Kasumi-1 (cell line): Measurements from ENCODE around the gene AARS2.

ENCODE experiments used
- DNase-seq, 2 experiments: peaks; one replicate each; lab custom pipeline; 2025; lab: John Stamatoyannopoulos, UW

AARS2 gene

DNA sequence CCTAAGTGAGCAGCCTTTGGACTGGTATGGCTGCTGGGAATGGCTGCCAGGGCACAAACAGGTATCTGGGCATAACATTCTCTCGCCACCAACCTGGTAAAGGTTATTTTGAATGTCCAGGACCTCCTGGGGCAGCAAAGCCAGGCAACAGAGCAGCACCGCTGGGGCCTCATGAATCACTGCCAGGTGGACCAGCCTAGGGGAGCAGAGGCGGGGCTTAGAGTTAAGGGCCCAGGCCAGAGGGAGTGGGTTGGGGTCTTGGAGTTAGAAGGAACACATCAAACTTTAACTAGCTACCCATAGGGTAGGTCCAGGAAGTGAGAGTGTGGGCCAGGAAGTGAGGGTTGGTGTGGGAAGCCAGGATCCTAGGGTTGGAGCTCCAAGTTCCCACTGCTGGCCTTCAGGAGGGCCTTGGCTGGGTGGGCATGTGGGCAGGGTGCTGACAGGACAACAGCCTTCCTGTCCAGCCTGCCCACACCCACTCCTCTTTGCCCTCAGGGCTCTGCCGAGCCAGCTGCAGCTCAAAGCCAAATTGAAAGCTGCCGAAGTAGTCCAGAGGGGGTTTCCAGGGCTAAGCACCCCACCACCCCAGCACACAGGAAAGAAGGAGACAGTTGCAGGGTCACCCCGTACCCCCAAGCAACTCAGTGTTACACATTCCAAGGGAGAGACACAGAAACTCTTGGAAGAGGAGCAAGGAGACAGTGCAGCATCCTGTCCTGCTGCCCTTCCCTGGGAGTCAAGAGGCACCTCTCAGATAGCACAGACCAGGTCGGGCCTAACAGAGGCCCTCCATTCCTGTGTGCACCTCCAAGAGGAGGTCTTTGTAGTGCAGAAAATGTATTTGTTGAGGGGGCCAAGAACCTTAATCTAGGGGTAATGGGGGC, 50.4 kb downstream of the AARS2 start:
- DNase-seq = no peak

DNA sequence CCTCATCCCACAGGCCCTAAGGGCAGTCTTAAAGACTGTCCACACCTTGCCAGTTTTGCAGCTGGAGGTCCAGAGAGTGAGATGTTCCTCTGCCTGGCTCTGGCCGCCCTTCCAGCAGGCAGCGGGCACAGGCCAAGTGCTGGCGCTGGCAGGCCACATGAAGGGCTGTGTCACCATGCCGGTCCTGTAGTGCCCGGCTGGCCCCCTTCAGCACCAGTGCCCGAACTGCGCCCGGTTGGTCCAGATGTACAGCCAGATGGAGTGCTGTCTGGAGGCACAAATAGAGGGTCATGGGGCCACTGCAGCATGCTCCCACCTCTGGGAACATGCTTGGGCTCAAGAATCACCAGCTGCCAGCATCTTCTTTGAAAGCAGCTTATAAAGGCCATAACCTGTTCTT, 51.6 kb downstream of the AARS2 start:
- no peak for DNase-seq

DNA sequence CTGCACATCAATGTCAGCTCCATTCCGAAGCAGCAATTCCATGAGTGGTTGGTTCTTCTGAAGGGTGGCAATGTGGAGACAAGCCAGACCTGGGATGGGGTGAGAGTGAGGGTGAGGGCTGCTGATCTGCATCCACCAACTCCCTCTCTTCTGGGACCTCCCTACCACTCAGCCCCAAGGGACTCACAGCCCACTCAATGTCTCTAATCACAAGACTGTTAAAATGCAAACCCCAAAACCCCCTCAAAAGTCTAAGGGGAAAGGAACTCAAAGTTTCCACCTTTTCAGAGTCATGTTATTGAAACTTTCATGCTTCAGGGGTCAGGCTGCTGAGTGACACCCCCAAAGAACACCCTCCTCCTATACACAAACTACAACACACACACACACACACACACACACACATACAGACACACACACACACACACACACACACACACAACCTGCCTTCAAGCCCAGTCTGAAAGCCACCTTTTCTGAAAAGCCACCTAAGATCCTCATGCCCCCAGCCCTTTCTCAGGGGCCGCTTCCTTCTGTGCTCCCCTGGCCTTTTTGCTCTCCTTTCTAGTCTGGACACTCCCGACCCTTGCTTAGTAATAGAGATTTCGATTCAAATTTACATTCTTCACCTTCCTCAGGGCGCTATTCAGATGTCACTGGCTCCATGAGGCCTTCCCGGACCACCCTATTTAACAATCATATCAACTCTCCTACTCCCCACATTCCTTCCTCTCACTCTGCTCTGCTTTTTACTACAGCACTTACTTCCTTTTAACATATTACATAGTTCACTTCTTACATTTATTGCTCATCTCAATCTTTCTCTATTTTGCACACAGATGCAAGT, 52.5 kb downstream of the AARS2 start:
- DNase-seq = no peak

DNA sequence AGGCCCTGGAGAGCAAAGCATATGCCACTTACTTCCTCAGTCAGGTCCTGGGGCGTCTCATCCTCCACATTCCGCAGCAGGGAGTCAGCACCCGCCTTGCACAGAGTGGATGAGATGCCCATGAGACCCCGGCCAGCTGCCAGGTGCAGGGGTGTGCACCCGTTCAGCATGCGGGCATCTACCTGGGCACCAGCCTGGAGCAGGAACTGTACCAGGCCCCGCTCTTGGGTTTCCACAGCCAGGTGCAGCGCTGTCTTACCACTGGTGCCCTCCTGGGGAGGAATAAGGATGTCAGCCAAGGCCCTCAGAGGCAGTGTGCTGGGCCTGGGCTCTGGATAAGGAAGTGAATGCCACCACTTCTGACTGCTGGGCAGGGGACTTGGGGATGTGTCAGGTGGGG, 53.1 kb downstream of the AARS2 start:
- DNase-seq = no peak

DNA sequence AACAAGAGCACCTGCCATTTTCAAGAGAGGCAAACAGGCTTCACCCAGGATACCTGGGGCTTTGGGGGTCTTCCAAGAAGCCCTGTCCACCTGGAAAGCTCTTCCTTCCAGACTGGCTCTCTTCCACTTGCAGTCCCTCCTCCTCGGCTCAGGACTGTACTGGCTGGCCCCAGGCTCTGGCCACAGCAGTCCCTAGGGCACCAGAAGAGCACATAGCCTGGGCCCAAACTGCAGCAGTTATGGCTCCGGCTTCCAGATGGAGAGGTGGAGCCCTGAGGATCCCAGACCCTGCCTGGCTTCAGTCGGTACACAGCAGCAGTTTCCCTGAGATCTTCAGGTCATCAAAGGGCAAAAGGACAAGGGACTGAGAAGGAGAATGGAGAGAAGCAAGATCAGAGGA, 54.2 kb downstream of the AARS2 start:
- no peak for DNase-seq

DNA sequence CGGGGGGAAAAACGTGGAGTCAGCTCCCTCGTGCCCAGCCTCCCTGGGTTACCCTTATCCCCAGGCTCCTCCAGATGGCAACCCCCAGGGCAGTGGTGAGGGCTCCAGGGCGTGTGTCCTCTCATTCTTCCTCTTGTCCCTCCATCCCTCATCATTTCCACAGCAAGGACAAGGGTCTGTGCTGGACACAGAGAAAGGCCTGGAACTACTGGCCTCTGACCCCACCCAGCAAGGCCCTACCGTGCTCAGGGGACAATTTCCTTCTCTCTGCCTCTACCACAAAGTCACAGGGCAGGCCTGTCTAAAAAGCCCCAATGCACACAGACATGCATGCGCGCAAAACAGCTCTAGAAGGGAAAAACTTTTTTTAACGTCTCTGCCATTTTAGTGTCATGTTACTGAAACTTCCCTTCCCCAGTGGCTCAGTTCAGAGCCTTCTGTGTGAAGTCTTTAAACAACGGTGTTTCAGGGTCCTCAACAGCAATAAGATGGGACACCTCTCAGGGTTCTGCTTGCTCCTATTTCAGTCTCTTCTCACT, 54.8 kb downstream of the AARS2 start:
- no peak for DNase-seq

DNA sequence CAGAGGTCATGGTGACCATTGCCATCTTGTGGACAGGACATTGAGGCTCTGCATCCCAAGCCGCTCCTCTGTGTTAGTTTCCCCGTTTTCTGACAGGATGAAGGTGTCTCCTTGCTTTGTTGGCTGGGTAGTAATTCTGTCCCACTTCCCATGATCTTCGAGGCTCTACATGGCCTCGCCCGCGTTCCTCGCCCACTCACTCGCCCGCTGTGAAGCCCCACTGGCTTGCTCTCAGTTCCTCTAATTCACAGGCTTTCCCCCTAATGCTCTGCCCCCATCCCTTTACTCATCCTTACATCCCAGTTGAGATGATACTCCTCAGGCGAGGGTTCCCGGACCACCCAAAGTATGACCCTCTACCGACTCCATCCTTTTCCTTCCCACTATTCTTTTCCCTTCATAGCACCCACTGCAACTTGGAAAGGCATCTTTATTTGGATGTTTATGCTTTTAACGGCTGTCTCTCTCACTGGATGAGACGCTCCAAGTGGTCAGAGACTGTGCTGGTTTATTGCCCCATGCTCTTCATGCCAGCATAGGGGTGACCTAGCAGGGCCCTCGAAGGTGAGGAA, 55.3 kb downstream of the AARS2 start:
- DNase-seq = peak; percentile 42 to 51

DNA sequence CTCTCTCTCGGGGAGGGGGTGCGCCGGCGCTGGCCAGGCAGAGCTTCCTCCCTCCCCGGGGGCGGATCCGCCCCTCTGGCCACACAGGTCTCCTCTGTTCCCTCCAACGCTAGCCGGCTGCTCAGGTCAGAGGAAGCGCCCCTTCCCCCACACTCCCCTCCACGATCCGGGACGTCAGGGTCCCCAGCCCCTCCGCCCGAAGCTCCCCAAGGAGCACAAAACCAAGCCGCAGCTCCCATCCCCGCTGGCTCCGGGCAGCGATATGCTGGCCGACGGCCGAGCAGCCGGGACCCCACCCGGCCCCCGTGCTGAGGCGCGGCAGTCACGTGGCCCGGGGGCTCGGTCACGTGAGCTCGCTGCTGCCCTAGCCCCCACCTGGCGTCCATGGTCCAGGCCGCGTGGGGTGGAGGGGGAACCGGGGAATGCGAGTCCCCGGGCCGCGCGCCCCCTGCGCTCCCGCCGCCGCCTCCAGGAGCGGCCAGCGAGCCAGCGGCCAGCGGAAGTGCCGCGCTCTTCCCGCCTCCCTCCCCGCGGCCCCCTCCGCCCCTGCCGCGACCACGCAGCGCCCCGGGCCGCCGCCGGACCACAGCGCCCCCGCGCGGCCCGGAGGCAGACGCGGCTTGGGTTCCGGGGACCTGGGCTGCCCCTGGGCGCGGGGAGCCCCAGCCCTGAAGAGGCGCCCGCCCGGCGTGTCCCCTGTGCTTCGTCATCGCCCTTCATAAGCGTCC, 56.0 kb downstream of the AARS2 start, which contains the start of gene SLC35B2:
Gene SLC35B2 (minus strand): TSS at position 504 of the 728 bp plus-strand sequence. CDS start 118 bp downstream, at position 386.
- peak; percentile 60 to 68 for DNase-seq

DNA sequence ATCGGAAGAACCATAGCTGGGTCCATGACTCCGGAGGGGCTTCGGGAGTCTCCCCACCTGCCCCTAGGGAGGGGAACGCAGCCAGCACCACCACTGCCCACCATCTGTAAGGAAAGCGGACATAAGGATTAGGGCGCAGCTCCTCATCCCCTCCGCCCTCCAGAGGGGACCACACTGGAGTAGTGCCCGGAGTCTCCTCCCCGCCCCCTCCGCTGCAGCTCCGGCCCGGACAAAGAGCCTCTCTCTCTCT, 56.4 kb downstream of the AARS2 start:
- no peak for DNase-seq

DNA sequence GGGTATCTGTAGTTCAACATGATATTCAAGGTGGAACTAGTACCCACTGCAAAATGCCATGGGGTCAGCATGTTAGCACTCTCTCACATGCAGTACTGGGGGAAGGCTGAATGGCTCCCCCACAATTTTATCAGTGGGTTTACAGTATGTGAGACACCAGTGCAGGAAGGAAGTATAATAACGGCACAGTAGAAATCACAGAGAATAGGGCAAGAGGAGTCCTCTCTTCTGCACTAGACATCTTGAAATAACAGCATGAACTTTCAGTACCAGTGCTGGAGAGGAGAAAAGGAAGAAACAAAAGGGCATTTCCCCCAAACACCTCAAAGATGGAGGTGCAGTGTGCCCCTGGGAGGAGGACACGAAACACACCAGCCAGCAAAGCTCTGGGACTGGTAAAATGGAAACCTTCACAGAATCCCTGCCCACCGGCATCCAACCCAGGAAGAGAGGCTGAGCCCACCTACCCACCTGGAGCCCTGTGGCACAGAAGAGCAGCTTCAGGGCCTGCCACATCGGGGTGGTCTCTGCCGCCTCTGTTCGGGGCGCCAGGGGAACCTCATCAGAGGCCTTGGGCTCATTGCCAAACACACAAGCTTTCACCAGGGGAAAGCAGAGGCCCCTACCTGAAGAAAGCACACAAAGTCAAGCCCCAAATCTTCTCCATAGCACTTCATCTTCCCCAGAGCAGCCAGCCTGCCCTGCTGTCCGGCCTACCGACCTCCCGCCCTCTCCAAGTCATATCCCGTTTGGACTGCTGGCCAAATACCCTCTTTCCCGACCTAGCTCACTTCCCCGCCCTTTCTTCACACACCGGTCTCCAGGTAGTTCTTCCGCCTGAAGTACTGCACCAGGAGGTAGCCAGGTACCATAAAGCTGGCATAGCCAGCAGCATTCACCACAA, 57.0 kb downstream of the AARS2 start:
- peak; percentile 29 to 50 for DNase-seq

DNA sequence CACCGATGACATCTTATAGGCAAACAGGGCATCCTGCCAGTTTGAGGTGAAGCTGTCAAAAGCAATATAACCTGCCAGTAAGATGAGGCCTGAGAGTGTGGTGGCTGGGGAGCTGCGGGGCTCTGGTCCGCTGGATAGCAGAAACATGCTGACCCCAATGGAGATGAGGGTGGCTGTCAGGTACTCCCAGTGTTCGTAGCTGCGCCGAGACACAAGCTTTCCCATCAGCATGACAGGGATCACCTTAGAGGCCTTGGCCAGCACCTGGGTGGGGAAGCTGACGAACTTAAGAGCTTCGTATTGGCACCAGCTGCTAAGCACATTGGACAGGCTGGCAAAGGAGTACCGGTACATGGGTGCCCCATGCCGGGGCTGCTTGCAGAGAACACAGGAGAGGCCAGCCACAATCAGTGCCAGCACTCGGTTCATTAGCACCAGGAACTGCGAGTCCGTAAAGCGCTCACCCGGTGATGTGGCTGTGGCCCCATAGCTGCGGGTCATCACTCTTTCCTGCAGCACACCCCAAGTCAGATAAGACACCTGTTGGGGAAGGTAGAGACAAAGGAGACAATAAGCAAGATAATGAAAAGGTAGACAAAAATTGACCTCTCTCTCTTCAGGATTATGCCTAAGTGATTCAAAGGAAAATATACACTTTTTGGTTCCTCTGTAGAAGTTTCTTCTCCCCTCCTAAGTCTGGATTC, 57.9 kb downstream of the AARS2 start:
- peak in 1 of 2 experiments; percentile 39 for DNase-seq

DNA sequence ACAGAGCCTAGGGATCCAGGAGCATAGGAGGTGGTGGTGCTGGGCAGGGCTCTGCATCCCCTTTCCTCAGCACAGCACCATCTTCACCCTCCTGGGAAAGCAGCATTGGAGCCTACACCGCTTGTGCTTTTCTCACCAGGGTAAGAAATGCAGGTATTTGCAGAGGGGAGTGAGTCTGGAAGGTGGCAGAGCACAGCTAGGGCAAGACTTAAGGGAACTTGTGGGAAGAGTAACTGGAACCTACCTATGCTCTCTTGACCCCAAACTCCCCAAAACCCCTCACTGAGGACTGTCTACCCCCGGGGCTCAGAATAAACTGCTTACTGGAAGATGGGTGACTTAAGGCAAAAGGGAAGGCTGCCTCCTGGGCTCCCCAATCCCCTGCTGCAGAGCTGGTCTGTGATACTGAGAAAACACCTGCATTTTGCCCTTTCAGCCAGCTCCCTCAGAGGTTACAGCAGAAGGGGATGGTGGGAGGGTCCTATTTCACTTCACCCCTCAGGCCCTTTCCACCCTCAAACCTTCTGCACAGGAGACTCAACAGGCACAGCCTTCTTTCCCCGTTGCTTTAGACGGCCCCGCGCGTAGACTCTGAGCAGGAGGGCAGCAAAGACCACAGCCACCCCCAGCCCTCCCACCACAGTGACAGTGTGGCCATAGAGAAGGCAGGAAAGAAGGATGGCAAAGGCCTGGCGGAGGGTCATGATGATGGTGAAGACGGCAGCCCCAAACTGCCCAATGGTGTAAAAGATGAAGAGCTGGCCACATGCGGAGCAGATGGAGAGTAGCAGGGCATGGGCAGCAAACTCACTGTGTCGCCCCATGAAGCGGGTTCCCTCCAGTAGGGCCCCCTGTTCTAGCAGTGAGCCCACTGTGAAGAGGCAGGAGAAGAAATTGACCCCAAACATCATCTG, 58.7 kb downstream of the AARS2 start:
- DNase-seq = no peak

DNA sequence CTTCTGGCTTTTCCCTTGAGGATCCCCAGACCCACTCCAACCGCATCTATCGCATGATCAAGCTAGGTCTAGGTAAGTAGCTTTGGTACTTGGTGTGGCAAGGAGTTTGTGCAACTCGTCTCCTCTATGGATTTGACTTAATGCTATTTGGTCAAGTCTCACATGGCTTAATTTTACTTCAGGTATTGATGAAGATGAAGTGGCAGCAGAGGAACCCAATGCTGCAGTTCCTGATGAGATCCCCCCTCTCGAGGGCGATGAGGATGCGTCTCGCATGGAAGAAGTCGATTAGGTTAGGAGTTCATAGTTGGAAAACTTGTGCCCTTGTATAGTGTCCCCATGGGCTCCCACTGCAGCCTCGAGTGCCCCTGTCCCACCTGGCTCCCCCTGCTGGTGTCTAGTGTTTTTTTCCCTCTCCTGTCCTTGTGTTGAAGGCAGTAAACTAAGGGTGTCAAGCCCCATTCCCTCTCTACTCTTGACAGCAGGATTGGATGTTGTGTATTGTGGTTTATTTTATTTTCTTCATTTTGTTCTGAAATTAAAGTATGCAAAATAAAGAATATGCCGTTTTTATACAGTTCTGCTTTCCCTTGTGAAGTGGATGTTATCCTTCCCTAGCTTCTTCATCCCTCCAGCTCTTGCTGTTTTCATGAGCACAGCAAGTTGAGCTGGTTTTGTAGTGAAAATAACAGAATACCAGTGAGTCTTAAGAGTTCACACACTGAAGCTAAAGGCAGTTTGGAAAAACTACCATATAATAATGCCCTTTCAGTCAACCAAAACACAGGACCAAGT, 59.6 kb downstream of the AARS2 start:
- peak; percentile 62 to 70 for DNase-seq

DNA sequence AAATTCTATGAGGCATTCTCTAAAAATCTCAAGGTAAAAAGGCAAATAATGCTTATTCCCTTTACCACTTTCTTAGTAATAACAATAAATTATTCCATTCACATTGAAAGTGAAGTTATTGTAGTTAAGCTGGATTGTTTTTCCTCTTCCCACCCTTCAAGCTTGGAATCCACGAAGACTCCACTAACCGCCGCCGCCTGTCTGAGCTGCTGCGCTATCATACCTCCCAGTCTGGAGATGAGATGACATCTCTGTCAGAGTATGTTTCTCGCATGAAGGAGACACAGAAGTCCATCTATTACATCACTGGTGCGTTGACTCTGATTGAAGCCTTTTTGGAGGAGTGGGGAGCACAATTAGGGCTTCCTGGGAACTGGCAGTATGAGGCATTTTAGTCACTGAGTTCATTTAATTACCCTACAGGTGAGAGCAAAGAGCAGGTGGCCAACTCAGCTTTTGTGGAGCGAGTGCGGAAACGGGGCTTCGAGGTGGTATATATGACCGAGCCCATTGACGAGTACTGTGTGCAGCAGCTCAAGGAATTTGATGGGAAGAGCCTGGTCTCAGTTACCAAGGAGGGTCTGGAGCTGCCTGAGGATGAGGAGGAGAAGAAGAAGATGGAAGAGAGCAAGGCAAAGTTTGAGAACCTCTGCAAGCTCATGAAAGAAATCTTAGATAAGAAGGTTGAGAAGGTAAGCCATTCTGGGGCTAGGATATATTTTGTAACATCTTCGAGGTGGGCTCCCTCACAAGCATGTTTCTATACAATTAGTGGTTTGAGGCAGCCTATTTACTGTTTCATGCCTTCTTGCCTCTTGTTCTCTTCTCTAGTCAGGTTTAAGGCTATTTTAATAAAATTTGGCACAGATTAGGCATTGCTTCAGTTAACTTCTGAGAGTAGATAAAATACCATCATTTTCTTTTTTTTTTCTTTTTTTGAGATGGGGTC, 61.3 kb downstream of the AARS2 start:
- DNase-seq = no peak

DNA sequence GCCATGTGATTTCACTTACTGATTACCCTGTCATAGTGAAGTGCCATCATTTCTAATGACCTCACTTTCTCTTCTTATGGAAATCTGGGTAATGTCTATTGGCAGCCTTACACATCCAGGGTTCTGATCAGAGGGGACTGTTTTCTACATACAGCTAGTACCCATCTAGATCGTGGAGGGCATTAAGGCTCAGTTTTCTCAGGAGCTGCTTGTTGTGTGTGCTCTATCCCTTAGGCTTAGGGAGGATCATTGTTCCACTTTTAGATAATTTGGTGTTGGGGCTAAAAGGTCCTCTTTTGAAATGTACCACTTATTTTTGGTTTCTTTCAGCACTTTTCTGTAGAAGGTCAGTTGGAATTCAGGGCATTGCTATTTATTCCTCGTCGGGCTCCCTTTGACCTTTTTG, 62.4 kb downstream of the AARS2 start:
- no peak for DNase-seq

DNA sequence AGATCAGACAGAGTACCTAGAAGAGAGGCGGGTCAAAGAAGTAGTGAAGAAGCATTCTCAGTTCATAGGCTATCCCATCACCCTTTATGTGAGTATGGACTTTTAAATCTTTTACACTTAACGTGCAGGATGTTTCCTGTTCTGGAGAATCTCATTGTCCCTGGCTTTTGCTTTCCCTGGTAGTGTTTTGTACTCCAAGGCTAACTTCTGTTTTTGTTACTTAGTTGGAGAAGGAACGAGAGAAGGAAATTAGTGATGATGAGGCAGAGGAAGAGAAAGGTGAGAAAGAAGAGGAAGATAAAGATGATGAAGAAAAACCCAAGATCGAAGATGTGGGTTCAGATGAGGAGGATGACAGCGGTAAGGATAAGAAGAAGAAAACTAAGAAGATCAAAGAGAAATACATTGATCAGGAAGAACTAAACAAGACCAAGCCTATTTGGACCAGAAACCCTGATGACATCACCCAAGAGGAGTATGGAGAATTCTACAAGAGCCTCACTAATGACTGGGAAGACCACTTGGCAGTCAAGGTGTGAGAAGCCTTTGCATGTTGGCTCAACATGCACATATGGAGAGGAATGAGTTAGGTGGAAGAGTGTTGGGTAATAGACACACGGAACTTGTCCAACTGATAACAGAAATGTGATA, 63.0 kb downstream of the AARS2 start:
- DNase-seq = no peak
